ENCODE results near the gene ABCC1.

The ABCC1 gene

GRCh38 chr16:15971440-15971815 lies 22.0 kb downstream of the ABCC1 start:
- H3K36me3 ChIP-seq (ENCODE audit: insufficient read depth, low read length): peaks cover 65% of the 10 kb centered on the region
- no peak overlapping the region for H3K4me2 ChIP-seq (ENCODE audit: low read length)
- no peaks in the 10 kb centered on the region for H3F3A ChIP-seq (ENCODE audit: insufficient read depth, low read length)
- no peaks in the 10 kb centered on the region for H3K4me1 ChIP-seq (ENCODE audit: insufficient read depth, low read length, severe bottlenecking)
- peaks cover 20% of the 10 kb centered on the region for H3K9me3 ChIP-seq (ENCODE audit: low read length)
- no peaks in the 10 kb centered on the region for H4K20me1 ChIP-seq (ENCODE audit: insufficient read depth, low read length)
- H3K9ac ChIP-seq (ENCODE audit: low read length): no peak overlapping the region
- no peak overlapping the region for H3K27ac ChIP-seq (ENCODE audit: low read depth, low read length, poor library complexity, severe bottlenecking)
- H3K9me2 ChIP-seq (ENCODE audit: low read depth, low read length): no peaks in the 10 kb centered on the region
- no peak overlapping the region for H3K4me3 ChIP-seq (ENCODE audit: low read depth, low read length, poor library complexity, severe bottlenecking)
- no peak for TF ChIP-seq EZH2 (IDR thresholded peaks at IDR 0.05; ENCODE audit: borderline replicate concordance, low read length)
- no peak for TF ChIP-seq CTCF (IDR thresholded peaks at IDR 0.05; ENCODE audit: low read length)
- no peaks in the 10 kb centered on the region for H3K27me3 ChIP-seq (ENCODE audit: insufficient read depth, low read length)
- H3K79me2 ChIP-seq (ENCODE audit: insufficient read depth, low read length): peaks cover 88% of the 10 kb centered on the region
- no peak overlapping the region for H2AFZ ChIP-seq (ENCODE audit: low read length)

- Histone ChIP-seq H3K4me2 (ENCODE audit: low read length) (no peak overlapping the region), H3K27me3 (ENCODE audit: insufficient read depth, low read length) (no peaks in the 10 kb centered on the region), H4K20me1 (ENCODE audit: insufficient read depth, low read length) (no peaks in the 10 kb centered on the region), H3F3A (ENCODE audit: insufficient read depth, low read length) (no peaks in the 10 kb centered on the region), H3K27ac (ENCODE audit: low read depth, low read length, poor library complexity, severe bottlenecking) (no peak overlapping the region), H3K36me3 (ENCODE audit: insufficient read depth, low read length) (peaks cover 73% of the 10 kb centered on the region), H3K9me3 (ENCODE audit: low read length) (peaks cover 23% of the 10 kb centered on the region), H2AFZ (ENCODE audit: low read length) (no peak overlapping the region), H3K4me3 (ENCODE audit: low read depth, low read length, poor library complexity, severe bottlenecking) (no peak overlapping the region), H3K9ac (ENCODE audit: low read length) (no peak overlapping the region), H3K9me2 (ENCODE audit: low read depth, low read length) (no peaks in the 10 kb centered on the region), H3K79me2 (ENCODE audit: insufficient read depth, low read length) (peaks cover 88% of the 10 kb centered on the region), H3K4me1 (ENCODE audit: insufficient read depth, low read length, severe bottlenecking) (no peaks in the 10 kb centered on the region)
- TF ChIP-seq EZH2 (IDR thresholded peaks at IDR 0.05; ENCODE audit: borderline replicate concordance, low read length) (no peak), CTCF (IDR thresholded peaks at IDR 0.05; ENCODE audit: low read length) (no peak)
Observed at GRCh38 chr16:15972046-15972868, 22.8 kb downstream of the ABCC1 start.

- TF ChIP-seq CTCF (IDR thresholded peaks at IDR 0.05; ENCODE audit: low read length) (no peak), EZH2 (IDR thresholded peaks at IDR 0.05; ENCODE audit: borderline replicate concordance, low read length) (no peak)
- H3K4me1 ChIP-seq (ENCODE audit: insufficient read depth, low read length, severe bottlenecking): no peaks in the 10 kb centered on the region
- peaks cover 89% of the 10 kb centered on the region for H3K79me2 ChIP-seq (ENCODE audit: insufficient read depth, low read length)
- no peak overlapping the region for H3K4me3 ChIP-seq (ENCODE audit: low read depth, low read length, poor library complexity, severe bottlenecking)
- H3K9me2 ChIP-seq (ENCODE audit: low read depth, low read length): no peaks in the 10 kb centered on the region
- no peak overlapping the region for H3K9ac ChIP-seq (ENCODE audit: low read length)
- H2AFZ ChIP-seq (ENCODE audit: low read length): no peak overlapping the region
- peaks cover 84% of the 10 kb centered on the region for H3K36me3 ChIP-seq (ENCODE audit: insufficient read depth, low read length)
- no peaks in the 10 kb centered on the region for H3F3A ChIP-seq (ENCODE audit: insufficient read depth, low read length)
- no peaks in the 10 kb centered on the region for H3K27me3 ChIP-seq (ENCODE audit: insufficient read depth, low read length)
- no peaks in the 10 kb centered on the region for H4K20me1 ChIP-seq (ENCODE audit: insufficient read depth, low read length)
- H3K4me2 ChIP-seq (ENCODE audit: low read length): no peak overlapping the region
- H3K27ac ChIP-seq (ENCODE audit: low read depth, low read length, poor library complexity, severe bottlenecking): no peak overlapping the region
- H3K9me3 ChIP-seq (ENCODE audit: low read length): peaks cover 26% of the 10 kb centered on the region
Observed at GRCh38 chr16:15973421-15973820, 24.0 kb downstream of the ABCC1 start.
